ENCODE measurements around the gene RIMBP2.
A peak's percentile ranks its signal among the peaks of the same experiment; 100 is the strongest.

The RIMBP2 gene

DNA sequence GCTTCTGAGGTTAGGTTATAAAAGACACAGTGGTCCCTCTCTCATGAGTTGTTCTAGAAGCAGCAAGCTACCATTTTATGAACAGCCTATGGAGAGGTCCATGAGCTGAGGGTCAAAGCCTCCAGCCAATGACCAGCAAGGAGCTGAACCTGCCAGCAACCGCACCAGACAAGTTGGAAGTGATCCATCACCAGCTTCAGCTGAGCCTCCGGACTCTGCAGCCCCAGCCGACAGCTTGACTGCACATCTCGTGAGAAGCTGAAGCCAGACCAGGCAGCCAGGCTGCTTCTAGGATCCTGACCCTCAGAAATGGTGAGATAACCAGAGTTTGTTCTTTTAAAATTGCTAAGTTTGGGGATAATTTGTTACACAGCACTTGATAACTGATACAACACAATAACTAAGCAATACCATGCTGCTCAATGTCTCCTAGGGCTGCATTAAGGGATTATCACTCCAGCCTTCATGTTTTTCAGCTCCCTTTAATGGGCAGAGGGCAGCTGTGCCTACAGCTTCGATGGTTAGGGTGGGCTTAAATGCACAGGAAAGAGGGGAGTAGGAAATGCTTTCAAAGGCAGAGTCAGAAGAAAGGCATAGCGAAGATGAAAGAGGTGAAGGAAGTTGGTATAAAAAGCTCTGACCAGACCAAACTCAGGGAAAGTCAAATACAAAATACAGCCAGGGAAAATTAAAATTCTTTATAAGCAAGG is 149.5 kb downstream of the RIMBP2 start:
- no peak for DNase-seq (ENCODE audit: low spot score)

DNA sequence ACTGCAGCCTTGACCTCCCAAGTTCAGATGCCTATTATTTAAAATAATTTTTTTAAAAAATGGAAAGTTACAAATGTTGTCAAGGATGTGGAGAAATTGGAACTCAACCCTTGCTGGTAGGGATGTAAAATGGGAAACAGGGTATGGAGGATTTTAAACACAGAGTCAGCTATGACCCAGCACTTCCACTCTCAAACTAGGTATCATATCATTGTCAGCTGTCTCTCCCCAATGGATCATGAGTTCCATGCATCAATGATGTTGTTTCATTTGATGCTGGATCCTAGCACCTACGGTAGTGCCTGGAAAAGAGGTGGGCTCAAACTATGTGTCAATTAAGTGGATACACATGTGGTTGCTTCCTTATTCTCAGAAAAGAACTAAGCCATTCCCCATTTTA is 150.9 kb downstream of the RIMBP2 start:
- no peak for DNase-seq (ENCODE audit: low spot score)

- DNase-seq (ENCODE audit: low spot score): no peak
These were observed 152.8 kb downstream of the RIMBP2 start for GRCh38 chr12:130563323-130563722.

DNA sequence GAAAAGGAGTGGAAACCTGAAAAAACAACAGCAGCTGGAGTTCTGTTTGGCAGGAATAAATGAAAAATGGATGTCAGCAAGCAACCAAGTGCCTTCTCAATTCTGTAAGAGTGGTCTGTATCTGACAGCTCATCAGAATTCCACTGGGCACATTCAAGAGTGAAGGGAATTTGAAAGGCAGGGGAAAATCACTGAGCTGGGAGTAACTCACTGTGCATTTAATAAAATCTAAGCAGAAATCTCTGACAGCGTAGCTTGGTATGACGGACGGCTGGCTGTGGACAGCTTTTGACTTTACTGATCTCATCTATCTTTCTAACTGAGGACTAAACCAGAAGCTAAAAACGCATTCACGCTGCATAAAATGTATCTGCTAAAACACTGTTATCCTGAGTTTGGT is 153.4 kb downstream of the RIMBP2 start:
- no peak for DNase-seq (ENCODE audit: low spot score)

DNA sequence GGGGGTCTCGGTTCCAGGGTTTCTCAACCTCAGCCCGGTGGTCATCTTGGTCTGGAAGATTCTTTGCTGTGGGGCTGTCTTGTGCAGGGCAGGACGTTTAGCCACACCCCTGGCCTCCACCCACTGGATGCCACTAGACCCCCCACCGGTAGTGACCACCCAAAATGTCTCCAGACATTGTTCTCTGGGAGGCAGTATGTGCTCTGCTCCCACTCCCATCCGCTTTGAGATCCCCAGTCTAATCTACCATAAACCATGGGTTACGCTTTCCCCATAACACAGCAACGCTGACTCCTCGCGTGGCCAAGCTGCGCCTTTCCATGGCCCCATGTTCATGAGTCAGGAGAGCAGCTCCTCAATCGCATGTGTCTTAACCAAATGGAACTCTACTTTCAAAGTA is 155.8 kb downstream of the RIMBP2 start:
- no peak for DNase-seq (ENCODE audit: low spot score)

DNA sequence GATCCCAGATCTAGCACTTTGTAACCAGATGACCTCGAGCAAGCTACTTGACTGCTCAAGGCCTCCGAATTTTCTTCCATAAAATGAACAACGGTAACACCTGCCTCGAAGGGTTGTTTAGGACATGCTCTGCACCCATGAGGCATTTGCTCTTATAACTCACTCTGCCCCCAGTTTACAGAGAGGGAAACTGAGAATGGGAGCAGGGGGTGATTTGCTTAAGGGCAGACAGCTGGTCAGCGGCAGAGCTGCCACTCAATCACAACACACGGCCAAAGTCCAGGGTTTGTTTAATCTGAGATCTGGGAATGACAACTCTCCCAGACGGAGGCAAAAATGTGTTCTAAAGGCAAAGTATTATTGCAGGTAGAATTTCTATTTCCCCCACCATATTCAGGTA is 156.3 kb downstream of the RIMBP2 start:
- no peak for DNase-seq (ENCODE audit: low spot score)

GRCh38 chr12:130557886-130558765 is 158.0 kb downstream of the RIMBP2 start:
- DNase-seq (ENCODE audit: low spot score): no peak

- no peak for DNase-seq (ENCODE audit: low spot score)
These were observed 158.9 kb downstream of the RIMBP2 start for GRCh38 chr12:130557201-130557600.

DNA sequence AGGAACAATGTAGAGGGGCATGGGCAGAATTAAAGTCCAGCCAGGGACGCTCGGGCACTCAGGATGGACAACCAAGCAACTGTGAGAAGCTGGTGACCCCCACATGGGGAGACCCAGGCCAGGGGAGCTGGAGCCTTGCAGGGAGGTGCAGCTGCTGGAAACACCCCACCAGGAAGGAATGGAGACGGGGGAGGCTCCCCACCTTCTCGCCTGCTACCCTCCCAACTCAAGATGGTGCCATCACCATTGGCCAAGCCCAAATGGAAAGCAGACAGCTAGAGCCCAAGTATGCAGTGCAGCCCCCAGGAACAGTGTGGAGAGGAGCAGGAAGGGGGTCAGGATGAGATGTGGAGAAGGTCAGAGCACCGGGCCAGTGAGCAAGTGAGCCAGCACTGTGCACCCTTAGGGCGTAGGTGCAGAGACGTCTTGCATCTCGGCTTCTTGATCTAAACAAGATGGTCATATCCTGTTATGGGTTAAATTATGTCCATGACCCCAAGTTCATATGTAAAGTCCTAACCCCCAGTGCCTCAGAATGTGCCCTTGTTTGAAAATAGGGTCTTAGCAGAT is 159.5 kb downstream of the RIMBP2 start:
- DNase-seq (ENCODE audit: low spot score): no peak

- DNase-seq (ENCODE audit: low spot score): no peak
These were observed 160.2 kb downstream of the RIMBP2 start for GRCh38 chr12:130555628-130556485.

DNA sequence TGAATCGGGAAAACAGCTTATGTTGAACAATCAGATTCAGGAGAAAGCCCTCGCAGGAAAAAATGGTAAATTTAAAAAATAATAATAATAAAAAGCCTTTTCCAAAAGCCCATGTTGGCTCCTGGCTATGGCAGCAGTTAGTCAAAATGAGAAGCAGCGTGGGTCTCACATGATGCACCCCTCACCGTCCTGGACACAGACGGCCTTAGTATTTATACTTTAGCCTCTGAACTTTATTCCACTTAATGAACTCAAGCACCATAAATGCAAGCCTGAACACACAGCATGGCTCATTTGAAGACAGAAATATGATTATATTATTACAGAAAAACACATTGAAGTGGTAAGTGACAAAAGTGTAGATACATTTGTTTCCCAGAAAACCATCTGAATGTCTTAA is 160.9 kb downstream of the RIMBP2 start:
- no peak for DNase-seq (ENCODE audit: low spot score)

DNA sequence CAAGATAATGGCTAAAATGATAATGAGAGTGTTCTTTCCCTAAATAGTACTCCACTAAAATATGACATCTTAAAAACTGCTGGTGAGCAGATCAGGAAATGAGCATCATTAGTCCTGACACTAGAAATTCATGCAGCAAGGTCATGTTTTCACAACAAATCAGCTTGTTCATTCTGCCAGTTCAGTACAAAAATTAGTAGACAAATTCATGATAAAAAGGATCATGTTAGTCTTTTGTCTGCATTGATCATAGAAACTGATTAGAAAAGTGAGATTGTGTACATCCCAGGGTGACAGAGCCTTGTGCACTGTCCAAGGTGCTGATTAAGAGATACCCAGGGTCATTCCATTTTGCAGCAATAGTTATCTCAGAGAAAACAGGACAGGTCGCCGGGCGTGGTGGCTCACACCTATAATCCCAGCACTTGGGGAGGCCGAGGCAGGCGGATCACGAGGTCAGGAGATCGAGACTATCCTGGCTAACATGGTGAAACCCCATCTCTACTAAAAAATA is 163.6 kb downstream of the RIMBP2 start:
- peak; percentile 42 for DNase-seq (ENCODE audit: low spot score)

- DNase-seq (ENCODE audit: low spot score): no peak
These were observed 166.7 kb downstream of the RIMBP2 start for GRCh38 chr12:130549361-130549760.

GRCh38 chr12:130547480-130548155 is 168.5 kb downstream of the RIMBP2 start:
- DNase-seq (ENCODE audit: low spot score): no peak

DNA sequence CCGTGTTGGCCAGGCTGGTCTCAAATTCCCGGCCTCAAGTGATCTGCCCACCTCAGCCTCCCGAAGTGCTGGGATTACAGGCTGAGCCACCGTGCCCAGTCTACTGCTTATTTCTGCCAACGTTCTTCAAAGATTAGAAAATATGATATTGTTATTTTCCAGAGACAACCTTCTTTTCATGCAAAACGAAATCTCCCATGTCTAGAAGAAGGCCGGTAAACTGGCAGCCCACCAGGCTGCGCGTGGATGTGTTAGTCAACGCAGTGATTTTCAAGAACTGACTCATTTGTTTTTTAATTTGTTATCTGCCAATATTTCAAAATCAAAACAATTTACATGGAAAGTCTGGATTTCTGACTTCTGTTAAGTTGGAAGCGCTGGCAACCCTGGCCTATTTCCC is 169.6 kb downstream of the RIMBP2 start:
- no peak for DNase-seq (ENCODE audit: low spot score)

DNA sequence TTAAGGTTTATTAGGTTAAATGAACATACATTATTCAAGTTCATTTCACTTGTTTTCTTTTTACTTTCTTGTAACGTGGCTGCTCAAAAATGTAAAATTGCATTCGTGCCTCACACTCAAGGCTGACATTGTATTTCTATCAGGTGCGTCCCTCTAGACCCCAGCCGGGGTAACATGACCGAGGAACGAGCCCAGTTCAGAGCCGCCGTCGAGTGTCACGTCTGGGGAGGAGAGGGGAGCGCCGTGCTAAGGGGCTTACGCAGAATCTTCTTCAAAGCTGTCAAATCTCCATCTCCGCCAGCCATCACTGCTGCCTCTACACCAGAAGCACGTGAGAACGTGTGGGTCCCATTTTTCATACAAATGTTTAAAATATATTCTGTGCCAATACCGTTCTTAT is 170.6 kb downstream of the RIMBP2 start:
- no peak for DNase-seq (ENCODE audit: low spot score)

- peak; percentile 9 for DNase-seq (ENCODE audit: low spot score)
These were observed 175.7 kb downstream of the RIMBP2 start for GRCh38 chr12:130540376-130540775.

DNA sequence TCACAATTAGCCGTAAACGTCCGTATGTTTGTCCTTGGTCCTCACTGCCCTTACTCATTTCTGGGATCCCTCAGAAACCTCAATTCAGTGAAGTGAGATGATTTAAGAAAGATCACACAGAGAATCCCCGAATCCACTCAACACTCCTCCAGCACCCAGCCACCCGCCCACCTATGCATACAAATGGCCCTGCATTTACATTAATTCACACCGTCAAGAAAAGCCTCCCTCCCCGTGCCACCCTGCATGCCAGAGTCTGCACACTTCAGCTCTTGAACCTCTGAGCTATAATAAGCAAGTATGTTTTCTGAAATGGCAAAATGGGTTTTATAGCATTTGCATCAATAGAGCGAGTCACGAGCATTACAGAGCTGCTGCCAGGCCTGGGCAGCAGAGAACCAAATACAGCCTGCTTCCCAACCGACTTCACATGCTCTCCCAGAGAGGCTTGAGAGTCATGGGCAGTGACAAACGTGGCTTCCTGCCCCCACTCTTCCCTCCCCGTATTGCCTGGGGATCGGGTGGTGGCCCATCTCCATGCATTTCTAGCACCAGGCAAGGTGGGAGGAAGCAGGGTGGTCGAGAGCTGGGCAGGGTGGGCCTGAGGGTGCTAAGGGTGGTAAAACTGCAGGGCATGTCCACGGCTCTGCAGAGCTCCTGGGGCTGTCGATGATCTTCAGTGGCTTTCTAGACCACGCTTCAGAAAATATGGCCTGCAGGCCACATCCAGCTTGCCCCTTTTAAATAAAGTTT is 177.6 kb downstream of the RIMBP2 start:
- DNase-seq (ENCODE audit: low spot score): no peak

- no peak for DNase-seq (ENCODE audit: low spot score)
These were observed 178.4 kb downstream of the RIMBP2 start for GRCh38 chr12:130537655-130538054.

GRCh38 chr12:130537051-130537450 is 179.0 kb downstream of the RIMBP2 start:
- no peak for DNase-seq (ENCODE audit: low spot score)

- no peak for DNase-seq (ENCODE audit: low spot score)
These were observed 185.7 kb downstream of the RIMBP2 start for GRCh38 chr12:130530429-130530828.

All from RKO (cell line).